Kidney epithelial cell (primary cell): Measurements from ENCODE around the gene CALN1. TPM values are rescaled to one million over a fixed set of nuclear protein-coding genes. Genes with fewer than 3 reads are reported as not detected.

Experiments
- DNase-seq: peaks from one replicate; pipeline ENCODE4 v3.0.0-alpha.2; 2010; ENCODE audit warnings: low read depth
- H3K27me3 ChIP-seq: 2 replicates; pipeline ENCODE4 v1.6.0; 2011; ENCODE audit warnings: low read length; ENCODE audit not compliant: control insufficient read depth, insufficient read depth
- H3K36me3 ChIP-seq: 2 replicates; pipeline ENCODE4 v1.5.1; 2011; ENCODE audit warnings: low read length; ENCODE audit not compliant: control insufficient read depth, insufficient read depth
- H3K4me3 ChIP-seq: 2 replicates; pipeline ENCODE4 v1.5.1; 2011; ENCODE audit warnings: low read depth, mild to moderate bottlenecking, control low read depth, low read length
- total RNA-seq: library from RNA; depleted of rRNA; stranded (reverse); fragments of >200 nt; gene quantifications from 2 replicates; pipeline ENCODE4 v1.2.3, GENCODE V29; 2015
- TF ChIP-seq, protein P1 (sequence below): IDR thresholded peaks from 2 replicates; pipeline ENCODE4 v1.5.1; 2011; ENCODE audit warnings: mild to moderate bottlenecking, moderate library complexity, low read length, control low read depth, inconsistent platforms; ENCODE audit not compliant: insufficient read depth, poor library complexity, severe bottlenecking

Gene CALN1
- total RNA-seq, 1 donor from 2014 or later: not detected

DNA sequence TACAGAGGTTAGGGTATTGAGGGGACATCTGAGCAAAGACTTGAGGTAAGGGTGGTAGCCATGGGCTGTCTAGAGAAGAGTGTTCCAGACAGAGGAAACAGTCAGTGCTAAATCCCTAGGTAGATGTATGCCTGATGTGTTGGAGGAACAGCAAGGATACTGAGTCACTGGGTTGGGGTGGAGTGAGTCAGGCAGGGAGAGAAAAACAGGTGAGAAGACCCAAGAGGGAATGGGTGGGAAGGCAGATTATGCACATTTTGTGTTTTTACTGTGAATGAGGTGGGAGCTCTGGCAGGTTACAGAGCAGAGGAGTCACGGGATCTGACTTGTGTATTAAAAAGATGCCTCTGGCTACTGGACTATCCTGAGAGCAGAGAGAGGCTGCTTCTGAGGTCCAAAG lies 285.0 kb downstream of the CALN1 start:
- TF ChIP-seq, protein P1, sequence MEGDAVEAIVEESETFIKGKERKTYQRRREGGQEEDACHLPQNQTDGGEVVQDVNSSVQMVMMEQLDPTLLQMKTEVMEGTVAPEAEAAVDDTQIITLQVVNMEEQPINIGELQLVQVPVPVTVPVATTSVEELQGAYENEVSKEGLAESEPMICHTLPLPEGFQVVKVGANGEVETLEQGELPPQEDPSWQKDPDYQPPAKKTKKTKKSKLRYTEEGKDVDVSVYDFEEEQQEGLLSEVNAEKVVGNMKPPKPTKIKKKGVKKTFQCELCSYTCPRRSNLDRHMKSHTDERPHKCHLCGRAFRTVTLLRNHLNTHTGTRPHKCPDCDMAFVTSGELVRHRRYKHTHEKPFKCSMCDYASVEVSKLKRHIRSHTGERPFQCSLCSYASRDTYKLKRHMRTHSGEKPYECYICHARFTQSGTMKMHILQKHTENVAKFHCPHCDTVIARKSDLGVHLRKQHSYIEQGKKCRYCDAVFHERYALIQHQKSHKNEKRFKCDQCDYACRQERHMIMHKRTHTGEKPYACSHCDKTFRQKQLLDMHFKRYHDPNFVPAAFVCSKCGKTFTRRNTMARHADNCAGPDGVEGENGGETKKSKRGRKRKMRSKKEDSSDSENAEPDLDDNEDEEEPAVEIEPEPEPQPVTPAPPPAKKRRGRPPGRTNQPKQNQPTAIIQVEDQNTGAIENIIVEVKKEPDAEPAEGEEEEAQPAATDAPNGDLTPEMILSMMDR: no peak
- DNase-seq: no peak
- Histone ChIP-seq H3K27me3 (no peaks in the 10 kb centered on the region), H3K4me3 (no peak overlapping the region), H3K36me3 (no peaks in the 10 kb centered on the region)

DNA sequence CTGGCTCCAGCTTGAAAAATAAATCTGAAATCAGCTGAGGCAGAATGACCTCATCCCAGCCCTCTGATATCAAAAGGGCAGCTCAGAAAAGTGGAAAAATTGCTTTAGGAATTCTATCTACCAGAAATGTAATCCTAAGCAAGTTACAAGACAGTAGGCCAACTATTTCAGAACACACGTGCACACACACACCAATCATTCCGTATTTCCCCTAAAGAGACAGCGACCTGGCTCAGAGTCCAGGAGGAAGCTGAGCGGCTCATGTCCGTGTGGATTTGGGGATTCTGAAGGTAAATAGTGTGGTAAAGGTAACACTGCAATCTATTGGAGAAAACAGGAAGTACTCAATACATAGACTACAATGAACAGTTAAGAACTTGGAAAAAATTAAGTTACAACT lies 288.2 kb downstream of the CALN1 start:
- H3K27me3 ChIP-seq: no peaks in the 10 kb centered on the region

DNA sequence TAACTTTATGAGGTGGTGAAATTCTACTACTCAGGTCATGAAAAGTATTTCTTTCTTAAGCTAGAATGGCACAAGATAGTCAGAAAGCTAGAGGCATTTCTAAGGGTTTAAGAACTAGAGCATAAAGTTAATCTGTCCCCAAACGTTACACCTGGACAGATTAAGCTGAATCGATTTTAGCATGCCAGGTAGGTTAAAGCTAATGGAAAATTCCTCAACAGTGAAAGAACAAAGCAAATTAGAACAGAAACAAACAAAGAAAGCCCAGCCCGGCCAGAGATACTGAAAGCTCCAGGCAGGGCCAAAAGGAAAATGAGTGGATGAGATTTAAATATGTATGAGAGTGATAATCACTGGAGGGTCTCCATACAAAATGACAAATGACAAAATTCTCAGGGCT lies 293.8 kb downstream of the CALN1 start:
- DNase-seq: no peak
- TF ChIP-seq, protein P1: no peak
- Histone ChIP-seq H3K36me3 (no peaks in the 10 kb centered on the region), H3K27me3 (no peaks in the 10 kb centered on the region), H3K4me3 (no peak overlapping the region)

More for the DNA sequence above, 288.2 kb downstream of the CALN1 start:
- H3K4me3 ChIP-seq: no peak overlapping the region
- no peaks in the 10 kb centered on the region for H3K36me3 ChIP-seq
- DNase-seq: no peak
- TF ChIP-seq, protein P1: no peak

DNA sequence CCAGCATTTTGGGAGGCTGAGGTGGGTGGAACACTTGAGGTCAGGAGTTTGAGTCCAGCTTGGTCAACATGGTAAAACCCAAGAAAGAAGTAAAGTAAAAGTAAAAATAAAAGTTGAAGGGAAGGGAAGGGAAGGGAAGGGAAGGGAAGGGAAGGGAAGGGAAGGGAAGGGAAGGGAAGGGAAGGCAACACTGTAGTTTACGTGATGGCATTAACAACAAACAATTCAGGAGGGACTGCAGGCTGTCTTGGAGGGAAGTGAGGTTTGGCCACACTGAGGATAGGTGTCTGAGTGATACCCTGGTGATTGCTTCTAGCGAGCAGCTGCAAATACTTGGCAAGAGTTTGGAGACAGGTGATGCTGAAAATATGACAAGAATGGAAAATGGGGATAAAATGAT lies 298.0 kb downstream of the CALN1 start:
- Histone ChIP-seq H3K4me3 (no peak overlapping the region), H3K36me3 (no peaks in the 10 kb centered on the region), H3K27me3 (no peaks in the 10 kb centered on the region)
- TF ChIP-seq, protein P1: no peak
- no peak for DNase-seq

DNA sequence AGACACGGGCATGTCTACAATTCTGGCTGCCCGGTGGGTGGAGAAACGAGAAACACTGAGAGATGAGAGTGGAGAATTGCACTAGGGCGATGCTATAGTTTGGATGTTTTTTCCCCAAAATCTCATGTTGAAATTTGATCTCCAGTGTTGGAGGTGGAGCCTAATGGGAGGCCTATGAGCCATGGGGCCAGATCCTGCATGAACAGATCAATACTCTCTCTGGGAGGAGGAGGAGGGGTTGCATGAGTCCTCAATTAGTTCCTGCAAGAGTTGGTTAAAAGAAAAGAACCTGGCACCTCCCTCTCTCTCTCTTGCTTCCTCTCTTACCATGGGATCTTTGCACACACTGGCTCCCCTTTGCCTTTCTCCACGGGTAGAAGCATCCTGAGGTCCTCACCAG lies 299.1 kb downstream of the CALN1 start:
- no peaks in the 10 kb centered on the region for H3K27me3 ChIP-seq
- H3K36me3 ChIP-seq: no peaks in the 10 kb centered on the region
- no peak overlapping the region for H3K4me3 ChIP-seq
- no peak for DNase-seq
- TF ChIP-seq, protein P1: no peak

DNA sequence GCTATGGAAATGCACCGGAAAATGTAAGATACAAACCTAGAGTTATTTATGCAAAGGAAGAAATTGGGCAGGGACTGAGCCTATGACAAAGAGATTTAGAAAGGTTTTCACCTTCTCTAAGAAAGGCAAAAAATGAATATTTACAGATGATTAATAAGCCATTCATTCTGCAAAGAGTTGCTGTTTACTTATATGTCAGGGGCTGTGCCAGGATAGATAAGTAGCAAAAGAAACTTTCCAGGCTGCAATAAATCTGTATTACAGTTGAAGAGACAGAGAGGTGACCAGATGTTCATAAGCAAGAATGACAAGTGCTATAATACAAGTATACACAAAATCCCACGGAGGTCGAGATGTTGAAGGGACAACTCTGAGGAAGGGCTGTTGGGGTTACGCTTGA lies 299.6 kb downstream of the CALN1 start:
- Histone ChIP-seq H3K27me3 (no peaks in the 10 kb centered on the region), H3K36me3 (no peaks in the 10 kb centered on the region), H3K4me3 (no peak overlapping the region)
- TF ChIP-seq, protein P1: no peak
- DNase-seq: no peak
